ENCODE measurements around the gene NHSL2.
A peak's percentile ranks its signal among the peaks of the same experiment; 100 is the strongest.

Gene NHSL2

DNA sequence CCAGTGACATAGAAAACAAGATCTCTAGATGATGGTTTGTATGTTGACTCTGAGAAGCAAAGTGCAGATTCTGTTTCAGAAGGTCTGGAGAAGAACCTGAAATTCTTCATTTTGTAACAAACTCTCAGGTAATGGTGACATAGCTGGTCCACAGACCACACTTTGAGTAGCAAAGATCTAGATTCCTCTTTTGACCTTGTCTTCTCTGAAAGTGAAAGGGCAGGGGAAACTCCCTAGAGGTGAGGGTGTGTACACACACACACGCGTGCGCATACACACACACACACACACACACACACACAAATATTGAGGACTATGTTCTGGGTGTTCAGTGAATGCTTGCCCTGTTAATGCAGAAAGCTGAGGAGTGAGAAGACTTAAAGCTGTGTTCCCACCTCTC is 110.1 kb downstream of the NHSL2 start:
- no peak for DNase-seq

DNA sequence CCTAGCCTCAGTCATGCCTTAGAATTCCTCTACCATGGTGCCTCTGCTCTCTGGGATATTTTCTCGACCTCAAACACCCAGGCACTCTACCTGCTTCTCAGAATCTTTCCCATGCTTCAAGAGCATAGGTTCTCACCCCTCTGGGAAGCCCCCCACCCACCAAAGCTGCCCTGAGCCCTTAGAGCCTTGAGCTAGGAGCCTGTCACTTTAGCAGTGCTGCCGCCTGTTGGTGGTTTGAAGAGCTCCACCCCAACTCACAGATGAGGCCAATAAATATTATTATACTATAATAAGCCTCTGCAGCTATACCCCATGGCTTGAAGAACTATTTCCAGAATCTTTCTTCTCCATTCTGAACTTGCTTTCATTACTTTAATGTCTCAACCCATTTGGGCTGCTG is 111.3 kb downstream of the NHSL2 start:
- DNase-seq = peak; percentile 9 to 22

DNA sequence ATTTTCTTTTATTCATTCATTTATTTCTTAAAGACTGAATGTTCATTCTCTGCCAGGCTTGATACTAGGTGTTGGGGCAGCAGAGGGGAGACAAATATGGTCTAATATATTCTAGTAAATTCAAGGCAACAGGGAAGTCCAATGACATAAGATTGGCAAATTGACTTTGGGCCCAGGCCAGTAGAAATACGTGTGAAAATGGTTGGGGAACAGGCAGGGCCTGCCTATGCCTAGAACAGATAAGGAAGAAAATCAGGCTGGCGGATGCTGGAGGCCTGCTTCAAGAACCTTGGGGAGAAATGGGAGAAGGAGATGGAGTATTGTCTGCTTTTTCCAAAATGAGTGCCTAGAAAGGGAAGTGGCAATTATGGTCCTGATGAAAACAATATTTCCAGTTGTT is 112.4 kb downstream of the NHSL2 start:
- DNase-seq = no peak

DNA sequence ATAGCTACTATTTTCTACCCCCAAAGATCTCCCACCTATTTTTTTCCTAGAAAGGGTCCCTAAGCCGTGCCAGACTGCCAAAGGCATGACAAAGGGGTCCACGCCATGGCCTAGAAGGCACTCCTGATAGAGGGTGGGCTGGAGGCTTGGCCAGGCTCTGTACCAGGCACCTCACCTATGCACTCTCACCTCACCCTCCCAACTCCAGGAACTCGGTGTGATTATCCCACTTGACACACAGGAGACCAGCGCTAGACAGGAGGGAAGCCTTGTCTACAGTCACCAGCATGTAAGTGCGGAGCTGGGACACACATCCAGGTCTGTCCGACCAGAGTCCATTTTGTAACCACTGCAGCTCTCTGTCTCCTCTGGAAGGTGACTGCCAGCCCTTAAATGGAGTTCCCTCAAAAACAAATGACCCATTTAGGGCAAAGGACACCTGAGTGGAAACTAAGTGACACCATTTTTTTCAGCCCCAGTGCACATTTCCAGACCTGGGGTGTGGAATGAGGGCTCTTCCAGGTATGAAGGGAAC is 114.7 kb downstream of the NHSL2 start:
- DNase-seq = no peak

DNA sequence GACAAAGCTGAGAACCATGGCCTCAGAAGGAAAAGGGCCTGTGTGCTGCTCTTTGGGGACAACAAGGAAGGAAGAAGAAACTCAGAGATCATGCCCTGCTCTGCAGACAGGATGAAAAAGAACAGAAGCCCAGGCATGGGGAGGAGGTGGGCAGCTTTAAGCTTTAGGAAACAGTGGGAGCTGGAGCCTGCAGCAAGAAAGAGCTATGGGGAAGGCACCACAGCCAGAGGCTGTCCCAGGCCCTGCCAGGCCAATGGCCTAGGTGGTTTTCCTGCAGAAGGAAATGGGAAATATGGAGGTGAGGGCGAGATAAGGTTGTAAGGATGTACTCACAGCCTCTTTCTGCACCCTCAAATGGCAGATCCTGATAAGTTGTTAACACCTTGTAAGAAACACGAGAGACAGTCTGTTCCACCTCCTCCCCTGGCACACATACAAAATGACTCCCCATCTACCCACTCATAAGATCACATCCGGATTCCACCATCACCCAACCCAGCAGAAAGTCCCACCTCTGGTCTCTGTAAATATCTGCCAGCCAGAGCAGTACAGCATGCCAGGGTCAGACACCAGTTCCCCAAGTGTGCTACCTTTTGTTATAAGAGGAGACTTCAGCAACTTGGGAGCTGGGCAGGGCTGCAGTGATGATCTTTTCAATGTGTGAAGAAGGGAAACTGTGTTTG is 115.8 kb downstream of the NHSL2 start:
- no peak for DNase-seq

DNA sequence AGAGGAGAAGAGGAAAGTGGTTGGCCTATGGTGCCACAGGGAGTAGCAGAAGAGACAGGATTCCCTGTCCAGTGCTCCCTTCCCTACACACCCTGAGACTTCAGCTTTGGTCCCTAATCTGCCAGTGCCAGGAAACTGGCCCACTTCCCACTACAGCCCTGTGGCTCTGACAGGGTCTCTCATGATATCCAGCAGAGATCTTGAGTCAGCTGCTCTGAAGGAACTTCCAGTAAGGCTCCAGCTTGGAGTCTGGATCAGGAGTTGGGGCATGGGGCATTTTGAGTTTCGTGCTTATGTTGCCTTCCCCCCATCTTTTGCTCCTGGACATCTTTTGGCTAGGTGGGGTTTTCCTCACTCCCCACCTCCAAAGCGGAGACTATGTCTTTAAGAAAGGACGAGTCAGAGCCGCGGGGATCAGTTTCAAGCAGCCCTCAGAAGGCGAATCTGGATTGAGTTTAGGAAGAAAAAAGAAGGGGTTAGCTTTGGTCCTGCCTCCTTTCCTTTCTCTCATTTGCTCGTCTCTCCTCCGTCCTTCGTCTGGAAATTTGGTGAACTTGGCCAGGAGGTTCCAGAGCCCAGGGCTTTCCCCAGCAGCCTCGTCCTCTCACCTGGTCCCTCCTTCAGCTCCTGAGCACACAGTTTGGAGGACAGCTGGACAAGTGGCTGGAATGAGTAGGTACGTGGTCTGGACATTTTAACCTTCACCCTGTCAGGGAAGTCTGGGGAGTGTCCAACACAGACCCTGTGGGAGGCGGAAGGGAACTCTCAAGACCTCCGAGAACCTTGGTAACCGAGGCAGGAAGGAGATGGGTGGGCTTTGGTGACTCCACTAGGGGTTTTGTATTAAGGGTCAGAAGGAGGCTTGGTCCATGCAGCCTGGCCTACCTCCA is 116.6 kb downstream of the NHSL2 start:
- no peak for DNase-seq

DNA sequence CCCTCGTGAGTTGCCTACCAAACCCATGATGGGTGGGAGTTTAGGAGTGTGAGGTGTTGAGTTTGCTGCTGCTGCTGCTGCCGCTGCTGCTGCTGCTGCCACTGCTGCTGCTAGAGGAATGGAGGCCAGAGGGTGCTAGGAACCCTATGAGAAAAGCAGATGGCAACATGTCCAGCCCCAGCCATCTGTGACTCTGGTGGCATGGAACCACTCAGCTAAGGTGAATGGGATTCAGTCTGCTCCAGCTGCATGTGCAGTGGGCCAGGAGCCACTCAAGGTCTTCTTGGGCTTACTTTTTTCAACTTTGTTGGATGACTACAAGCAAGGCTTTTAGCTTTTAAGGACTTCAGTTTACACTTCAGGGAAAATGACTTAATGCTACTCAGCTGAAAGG is 117.3 kb downstream of the NHSL2 start:
- DNase-seq = no peak

DNA sequence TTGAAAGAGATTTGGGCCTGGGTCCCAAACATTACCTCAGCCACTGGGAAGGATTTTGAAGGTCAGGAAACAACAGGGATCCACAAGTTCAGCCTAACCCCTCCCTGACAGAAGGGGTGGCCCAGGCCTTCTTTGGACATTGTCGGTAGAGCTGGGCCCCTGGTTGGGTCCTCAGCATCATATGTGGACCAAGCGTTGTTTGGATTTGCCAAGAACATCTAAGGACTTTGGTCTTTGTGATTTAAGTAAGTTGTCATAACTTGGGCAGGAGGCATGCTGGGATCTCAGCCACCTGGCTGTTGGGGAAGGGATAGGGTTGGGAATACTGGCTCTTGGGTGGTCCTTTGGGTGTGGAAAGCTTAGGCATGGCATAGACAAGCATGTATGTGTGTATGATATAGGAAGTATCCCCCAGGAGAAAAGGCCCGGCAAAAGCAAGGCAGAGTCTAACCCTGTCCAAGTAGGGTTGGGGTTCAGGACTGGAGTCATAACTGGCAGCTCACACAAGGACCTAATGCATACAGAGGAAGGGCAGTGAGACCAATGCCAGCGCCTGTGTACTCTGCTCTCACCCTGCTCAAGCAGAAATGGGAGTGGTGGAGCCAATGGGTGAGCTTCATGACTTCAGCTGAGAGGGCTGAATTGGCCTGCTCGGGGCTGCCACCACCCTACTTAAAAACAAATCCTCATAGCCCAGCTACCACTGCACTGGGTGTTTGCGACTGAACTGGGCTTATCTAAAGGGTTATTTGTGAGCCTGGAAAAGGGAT is 118.2 kb downstream of the NHSL2 start:
- no peak for DNase-seq

DNA sequence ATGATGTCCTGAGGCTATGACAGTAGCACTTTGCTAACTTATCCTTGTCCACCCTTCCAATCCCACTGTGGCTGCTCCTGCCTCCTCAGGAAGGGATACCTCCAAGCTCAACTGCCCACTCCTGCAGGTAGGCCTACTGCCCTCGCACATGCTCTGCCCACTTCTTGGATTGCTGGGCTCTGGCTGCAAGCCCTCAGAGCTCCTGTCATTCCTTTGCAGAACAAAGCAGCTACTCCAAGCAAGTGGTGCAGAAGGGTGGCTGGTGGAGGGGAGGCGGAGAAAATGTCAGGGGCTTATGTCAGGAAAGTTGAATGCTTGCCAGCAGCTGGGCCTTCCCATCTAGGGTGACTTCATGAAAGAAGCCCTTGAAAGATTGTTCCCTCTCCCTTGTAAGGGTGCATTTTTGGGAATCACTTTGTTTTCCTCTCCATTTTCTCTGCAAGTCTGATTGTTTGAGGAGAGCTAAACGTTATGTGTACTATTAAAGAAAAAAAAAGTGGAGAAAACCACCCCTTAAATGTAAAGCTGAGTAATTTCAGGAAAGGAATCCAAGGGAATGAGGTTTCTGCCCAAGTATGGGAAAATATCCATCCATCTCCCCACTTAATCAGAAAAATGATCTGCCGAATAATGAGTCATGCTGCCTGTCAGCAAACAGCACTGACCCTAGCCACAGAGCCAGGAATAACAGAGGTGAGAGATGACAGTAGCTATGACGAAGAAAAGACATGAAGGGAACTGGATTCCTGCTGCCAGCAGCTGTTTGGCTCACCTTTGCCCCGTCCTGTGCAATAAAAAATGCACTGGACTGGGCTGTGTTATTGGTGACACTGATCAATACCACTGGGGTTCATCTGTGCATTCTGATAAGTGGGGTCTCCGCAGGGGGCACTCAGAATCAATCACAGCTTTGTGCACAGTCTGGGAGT is 119.1 kb downstream of the NHSL2 start:
- DNase-seq = no peak

DNA sequence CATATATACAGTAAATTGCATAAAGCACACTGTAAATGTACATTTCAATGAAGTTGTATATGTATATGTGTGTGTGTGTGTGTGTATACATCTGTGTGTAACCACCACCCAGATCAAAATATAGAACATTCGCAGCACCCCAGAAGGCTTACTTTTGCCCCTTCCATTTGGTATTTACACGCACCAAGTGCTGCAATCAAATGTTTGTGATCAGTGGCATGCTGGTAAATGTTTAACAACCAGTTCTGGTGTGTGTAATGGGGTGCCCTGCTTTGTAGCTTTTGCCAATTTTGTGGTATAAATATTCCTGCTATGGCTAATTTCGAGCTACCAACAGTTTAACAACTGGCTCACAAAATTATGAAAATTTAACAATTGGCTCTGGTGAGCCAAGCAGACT is 119.8 kb downstream of the NHSL2 start:
- DNase-seq = no peak

DNA sequence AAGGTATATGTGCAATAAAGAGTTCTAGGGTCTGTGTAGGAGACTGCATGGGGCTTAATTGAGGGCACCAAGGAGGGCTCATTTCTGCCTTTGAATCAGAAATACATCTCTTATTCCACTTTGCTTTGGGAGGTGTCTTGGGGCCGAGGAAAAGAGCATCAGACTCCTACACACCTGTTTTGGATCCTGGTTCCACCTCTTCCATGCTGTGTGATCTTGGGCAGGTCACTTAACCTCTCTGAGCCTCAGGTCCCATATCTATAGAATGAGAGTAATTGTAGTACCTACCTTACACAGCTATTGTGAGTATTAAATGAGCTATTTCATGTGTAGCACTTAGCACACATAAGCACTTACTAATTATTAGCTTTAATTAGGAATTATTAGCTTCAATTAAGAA is 120.5 kb downstream of the NHSL2 start:
- DNase-seq = no peak

DNA sequence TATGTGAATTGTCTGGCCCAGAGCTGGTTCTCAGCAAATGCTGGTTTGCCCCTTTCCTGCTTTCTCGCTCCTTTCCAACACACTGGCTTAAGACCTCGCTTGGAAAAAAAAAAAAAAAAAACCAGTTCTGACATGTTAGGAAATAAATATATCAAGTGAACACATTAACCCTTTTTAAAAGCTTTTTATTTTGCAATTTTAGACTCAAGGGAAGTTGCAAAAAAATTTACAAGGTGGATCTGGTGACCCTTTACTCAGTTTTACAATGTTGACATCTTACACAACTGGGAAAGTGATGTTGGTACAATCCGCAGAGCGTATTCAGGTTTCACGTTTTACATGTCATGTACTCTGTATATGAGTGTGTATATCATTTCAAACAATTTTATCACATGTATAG is 121.0 kb downstream of the NHSL2 start:
- DNase-seq = no peak

DNA sequence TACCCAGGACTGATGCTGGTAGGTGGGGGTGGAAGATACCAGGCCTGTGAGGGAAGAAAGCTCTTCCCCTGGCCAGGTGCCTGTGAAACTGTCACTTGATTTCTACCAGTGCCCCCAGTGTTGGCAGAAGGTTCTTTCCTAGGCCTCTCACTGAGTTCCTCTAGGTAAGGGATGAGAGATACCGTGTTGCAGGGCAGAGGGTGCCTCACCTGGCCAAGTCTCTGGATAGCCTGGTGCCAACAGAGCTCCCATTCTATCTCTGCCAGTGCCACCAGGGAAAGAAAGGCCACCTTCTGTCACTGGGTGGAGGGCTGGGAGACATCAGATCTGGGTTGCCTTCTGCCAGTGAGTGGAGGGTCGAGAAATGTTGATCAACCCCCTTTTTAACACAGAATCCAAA is 127.0 kb downstream of the NHSL2 start:
- DNase-seq = no peak

DNA sequence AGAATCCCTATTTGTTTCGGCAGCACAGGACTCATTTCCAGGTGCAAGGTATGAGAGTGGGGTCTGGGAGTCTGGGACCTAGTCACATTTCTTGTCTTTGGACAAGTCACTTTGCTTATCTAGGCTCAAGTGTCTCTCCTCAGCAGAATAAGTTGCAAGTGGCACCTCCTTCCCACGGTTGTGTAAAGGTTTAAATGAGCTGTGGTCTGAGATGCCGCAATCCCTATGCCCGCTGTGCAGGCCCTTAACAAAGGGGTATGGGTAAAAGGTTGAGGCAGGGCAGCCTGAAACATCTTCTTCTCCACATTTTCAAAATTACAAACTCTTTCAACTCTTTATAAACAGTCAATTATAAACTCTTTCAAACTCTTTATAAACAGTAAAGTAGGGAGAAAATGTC is 127.4 kb downstream of the NHSL2 start:
- no peak for DNase-seq

DNA sequence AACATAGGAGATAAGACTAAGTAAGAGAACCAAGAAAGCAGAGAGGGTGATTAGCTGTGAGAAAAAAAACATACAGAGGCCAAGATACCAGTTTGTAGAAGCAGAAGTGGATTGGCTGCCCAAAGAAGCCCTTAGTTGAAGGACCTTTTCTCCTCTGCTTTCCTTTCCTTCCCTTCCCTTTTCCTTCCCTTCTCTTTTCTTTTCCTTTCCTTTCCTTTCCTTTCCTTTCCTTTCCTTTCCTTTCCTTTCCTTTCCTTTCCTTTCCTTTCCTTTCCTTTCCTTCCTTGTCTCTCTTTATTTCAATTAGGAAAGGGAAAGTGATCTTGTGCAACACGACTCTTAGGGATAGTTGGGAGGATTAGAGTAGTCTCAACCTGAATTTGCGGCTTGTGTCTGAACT is 128.2 kb downstream of the NHSL2 start:
- no peak for DNase-seq

DNA sequence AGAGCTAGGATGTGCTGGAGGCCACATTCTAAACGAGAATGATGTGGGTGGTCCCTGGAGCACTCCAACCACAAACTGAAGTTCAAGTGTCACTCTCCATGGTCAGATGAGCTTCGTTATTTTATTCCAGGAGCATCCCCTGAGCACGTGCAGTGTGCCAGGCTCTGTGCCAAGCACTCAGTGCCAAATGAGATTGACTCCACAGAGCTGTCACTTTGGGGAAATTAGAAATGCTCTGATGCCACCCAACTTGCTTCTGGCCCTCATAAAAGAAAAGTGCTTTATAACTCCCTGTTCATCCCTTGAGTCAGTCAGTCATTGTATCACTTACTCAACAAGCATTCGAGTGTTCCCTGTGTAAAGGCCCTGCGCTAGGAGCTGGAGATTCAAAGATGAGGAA is 129.9 kb downstream of the NHSL2 start:
- no peak for DNase-seq

DNA sequence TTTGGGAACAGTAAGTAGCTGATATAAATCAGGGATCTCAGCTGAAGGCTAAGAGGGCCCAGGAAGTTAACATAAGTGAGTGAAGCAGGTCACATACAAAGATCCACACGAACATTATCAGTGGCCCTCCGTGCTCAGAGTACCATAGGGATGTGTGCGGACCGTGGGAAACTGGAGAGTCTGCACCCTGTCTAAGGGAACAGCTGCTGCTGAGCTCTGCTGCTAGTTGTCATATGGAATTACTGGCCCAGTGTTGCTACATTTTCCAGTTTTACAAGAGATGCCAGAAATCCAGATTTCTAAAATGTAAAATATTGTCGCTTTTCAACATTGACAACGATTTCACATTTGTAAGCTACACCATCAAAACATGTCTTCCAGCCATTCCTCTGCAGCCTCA is 130.5 kb downstream of the NHSL2 start:
- DNase-seq = no peak

DNA sequence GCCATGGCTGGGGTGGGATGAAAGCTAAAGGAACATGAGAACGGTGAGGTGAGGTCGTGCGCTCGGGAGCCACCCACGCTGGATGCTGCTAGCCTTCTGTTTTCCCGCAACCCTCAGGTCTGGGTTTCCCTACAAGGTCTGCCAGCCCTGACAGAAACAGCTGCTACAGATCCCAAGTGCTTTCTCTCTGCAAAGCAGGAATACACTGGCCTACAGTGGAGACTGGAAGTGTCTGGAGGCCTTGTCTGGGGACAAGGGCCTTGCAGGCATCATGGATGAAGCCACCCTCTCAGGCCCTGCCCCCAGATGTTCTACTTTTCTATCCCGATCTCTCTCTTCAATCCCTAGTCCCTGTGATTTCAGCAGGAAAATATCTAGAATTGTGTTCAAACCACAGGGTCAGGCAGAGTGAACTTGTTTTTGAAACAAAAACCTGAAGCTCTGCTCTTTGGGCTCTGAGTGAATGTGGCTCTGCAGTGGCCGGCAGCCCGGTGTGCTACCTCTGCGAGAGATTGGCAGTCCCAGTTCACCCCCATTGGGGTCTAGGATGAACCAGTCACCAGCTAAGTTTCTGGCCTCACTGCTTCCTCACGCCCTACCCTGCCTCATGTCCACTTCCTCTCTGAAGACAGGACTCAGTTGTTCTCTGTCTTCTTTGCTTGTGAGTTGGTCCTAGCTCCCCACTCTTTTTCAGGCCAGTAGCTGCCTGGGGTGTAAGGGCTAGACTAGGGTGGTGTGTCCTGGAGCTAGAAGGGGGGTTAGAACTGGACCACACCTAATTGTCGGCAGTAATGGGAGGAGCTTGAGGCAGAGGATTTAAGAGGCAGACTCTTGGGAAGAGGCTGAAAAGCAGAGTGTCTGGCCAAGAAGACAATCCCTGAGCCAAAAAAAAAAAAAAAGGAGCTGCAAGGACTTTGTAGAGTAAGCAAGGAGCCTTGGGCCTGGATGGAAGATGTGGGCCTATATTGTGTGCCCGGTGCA is 131.5 kb downstream of the NHSL2 start:
- DNase-seq = no peak

DNA sequence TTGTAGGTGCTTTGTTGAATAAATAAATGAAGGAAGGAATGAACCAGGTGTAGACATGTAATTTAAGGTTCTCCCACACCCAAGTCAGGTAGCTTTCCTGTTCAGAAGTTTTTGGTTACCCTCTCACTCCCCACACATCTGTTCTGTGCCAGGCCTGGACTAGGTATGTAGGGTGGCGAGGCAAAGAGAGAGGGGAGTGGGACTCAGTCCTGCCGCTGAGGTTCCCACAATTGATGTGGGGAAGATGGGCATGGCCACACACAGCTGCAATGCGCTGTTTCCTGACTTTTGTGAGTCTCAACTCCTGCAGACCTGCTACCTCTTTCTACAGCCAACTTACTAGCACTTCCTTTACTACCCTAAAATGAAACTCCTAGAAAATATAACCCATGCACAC is 132.2 kb downstream of the NHSL2 start:
- no peak for DNase-seq

DNA sequence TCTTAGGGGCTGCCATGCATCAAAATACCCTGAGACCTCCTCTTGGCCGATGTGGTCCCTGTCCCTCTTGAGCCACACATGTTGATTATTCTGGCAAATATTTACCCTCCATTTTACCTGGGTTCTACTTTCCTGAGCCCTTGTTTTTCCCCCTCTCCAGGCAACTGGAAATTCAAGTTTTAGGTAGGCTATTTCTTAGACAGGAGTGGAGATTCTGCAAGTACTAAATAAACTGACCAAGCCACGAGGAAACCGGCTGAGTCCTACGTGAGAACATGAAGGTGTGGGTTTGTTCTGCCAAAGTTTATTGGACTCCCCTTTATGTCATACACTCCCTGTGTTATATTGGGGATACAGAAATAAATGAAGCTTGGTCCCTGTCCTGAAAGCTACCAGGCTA is 133.0 kb downstream of the NHSL2 start:
- DNase-seq = no peak

DNA sequence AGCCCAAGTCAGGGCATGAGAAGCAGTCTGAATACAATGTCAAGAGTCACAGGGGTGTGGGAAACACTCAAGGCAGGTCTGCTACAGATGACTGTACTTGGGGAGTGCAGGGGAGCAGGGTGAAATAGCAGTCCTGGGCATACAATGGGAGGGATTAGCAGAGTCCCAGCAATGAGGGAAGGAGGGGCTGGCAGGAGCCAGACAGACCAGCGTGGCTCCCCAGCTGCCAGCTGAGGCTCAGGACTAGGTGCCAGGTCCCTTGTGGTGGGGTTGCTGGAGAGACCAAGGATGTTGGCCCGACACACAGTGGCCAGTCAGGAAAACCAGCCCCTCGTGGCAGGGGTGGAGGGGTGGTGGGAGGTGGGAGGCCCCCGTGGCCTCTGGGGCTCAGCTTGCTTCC is 134.5 kb downstream of the NHSL2 start:
- DNase-seq = no peak
